HepG2 (cell line): ENCODE measurements around the gene GBGT1.

Experiments used
- CTCF ChIP-seq: sonication (generic); formaldehyde crosslinking; IDR thresholded peaks from 2 replicates; pipeline ENCODE4 v1.5.0; 2020; ENCODE audit warnings: mild to moderate bottlenecking, missing genetic modification reagents, moderate library complexity
- HDAC6 ChIP-seq: fragments of 200-600 bp; sonication (generic); IDR thresholded peaks from 2 replicates; pipeline ENCODE4 v1.7.0; 2017; ENCODE audit warnings: mild to moderate bottlenecking, antibody characterized with exemption, low read length, low read depth
- NFIC ChIP-seq: IDR thresholded peaks from 2 replicates; pipeline ENCODE4 v1.6.1; 2012; ENCODE audit warnings: mild to moderate bottlenecking, low read length, inconsistent platforms
- ZSCAN25 ChIP-seq: sonication (generic); formaldehyde crosslinking; IDR thresholded peaks from 2 replicates; pipeline ENCODE4 v1.8.0; 2022; ENCODE audit warnings: mild to moderate bottlenecking, missing genetic modification reagents

GRCh38 chr9:133205996-133206931 is 42.5 kb upstream of the GBGT1 start:
- TF ChIP-seq CTCF: no peak
- no peak for TF ChIP-seq NFIC
- no peak for TF ChIP-seq ZSCAN25
- TF ChIP-seq HDAC6: no peak
